ENCODE results near the gene LSS. TPM values are rescaled to one million over a fixed set of nuclear protein-coding genes. Genes with fewer than 3 reads are reported as not detected.
A peak's percentile ranks its signal among the peaks of the same experiment; 100 is the strongest.

The LSS gene
- total RNA-seq, 1 experiment from 2014 or later, result 41.3 TPM

DNA sequence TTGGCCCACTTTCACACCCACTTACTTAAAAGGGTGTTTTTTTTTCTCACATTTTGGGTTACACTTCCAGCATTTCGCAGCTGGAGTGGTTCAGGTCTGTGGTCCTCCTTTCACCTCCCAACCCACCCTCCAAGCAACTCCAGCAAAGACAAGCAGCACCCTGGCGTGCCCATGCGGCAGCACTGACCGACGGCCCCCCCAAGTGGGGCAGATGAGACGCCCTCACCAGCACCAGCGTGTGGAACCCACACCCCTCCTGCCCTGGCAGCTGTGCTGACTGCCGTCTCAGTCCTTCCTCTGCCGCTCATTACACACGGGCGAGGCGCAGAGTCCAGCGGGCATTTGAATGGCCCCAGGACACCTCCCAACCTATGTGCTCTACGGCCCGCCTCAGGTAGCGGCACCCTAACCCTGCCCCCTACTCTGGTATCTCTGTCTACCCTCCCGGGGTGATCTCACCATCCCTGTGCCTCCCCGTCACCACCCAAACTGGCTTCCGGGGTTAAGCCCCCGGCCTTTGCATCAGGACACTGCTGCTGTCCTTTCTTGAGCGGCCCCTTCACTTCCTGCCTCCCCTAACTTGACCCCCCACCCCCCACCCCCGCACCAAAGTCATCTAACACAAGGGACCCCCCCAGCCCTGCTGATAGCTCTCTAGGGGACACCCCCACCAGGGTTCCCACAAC is 10.9 kb downstream of the LSS start:
- no peak for DNase-seq

DNA sequence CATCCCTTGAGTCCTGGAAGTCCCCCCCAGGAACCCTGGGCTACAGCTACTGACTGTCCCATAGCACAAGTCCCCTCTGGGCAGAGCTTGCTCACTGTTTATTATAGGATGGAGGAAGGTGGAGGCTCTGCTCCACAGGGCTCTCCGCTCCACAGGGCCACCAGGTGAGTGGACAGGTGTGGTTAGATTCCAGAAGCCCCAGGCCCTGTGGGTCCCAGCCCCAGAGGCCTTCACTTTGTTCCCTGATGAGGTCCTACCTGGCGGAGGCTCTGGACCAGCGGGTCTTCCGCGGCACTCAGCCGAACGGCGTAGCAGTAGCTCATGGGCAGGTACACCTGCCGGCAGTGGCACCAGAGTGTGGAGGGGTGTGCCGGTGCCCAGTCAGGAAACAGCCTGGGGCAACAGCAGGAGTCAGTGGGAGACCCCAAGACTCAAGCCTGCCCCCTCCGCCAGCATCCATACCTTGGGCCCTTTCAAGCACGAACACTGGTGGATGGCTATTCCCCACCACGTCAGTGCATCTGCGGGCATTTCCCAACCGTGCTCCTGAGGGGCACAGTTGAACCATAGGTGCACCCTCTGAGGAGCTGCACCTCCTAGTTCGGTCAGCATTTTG is 12.3 kb downstream of the LSS start:
- no peak overlapping the region for H3K4me3 ChIP-seq
- no peaks in the 10 kb centered on the region for H3K27me3 ChIP-seq
- H3K4me1 ChIP-seq, result no peaks in the 10 kb centered on the region
- H3K36me3 ChIP-seq, result 0 out of 2 replicates have a peak, but pooled peaks cover 5% of the 10 kb centered on the region
- no peaks in the 10 kb centered on the region for H3K9me3 ChIP-seq (replicated peaks)
- no peak for DNase-seq
- H3K27ac ChIP-seq, result no peak overlapping the region

More for the DNA sequence above, 10.9 kb downstream of the LSS start:
- no peak overlapping the region for H3K27ac ChIP-seq
- no peaks in the 10 kb centered on the region for H3K9me3 ChIP-seq (replicated peaks)
- H3K36me3 ChIP-seq, result 0 out of 2 replicates have a peak, but pooled peaks cover 5% of the 10 kb centered on the region
- no peaks in the 10 kb centered on the region for H3K4me1 ChIP-seq
- H3K4me3 ChIP-seq, result no peak overlapping the region
- no peaks in the 10 kb centered on the region for H3K27me3 ChIP-seq

- no peak for DNase-seq
- Histone ChIP-seq H3K4me3 (no peak overlapping the region), H3K36me3 (0 out of 2 replicates have a peak, but pooled peaks cover 5% of the 10 kb centered on the region)
Measured at GRCh38 chr21:46215436-46216131, 13.0 kb downstream of the LSS start.

DNA sequence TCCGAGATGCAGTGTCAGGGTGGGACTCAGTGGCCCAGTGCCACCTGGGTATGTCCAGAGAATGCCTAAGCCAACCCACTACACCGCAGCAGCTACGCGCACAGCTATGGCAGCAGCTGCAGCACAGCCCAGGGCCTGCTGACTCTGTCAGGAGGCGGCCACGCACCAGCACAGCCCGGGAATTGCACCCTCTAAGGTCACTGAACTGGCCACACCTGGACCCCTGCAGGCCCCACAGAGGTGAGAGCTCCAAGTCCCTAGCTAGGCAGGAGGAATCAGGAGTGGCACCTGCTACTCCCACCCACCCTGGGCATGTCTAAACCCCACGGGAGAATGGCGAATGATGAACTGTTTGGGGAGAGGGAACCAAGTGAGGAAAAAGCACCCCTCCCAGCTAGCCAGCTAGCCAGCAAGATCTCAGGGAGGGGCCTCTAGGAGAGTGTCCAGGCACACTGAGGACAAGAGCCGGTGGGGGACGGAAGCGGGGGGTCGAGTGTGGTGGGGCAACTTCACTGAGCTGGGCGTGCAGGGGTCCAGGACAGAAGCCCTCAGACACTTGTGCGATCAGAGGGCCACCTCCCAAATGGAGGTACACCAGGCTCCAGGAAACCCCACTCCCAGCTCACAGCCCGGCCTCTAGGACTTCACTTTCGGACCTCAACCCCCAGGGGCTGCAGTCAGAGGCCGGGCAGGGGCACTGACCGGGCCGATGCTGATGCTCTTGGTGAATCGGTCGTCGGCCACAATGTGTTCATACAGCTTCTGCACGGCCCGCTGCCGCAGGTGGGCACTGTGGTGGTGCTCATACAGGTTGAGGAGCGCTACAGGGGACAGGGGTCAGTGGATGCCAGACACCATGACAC is 13.9 kb downstream of the LSS start:
- Histone ChIP-seq H3K9me3 (replicated peaks) (no peaks in the 10 kb centered on the region), H3K4me3 (no peak overlapping the region), H3K27me3 (no peaks in the 10 kb centered on the region), H3K36me3 (0 out of 2 replicates have a peak, but pooled peaks cover 2% of the 10 kb centered on the region), H3K4me1 (no peaks in the 10 kb centered on the region), H3K27ac (no peak overlapping the region)
- no peak for DNase-seq

More at GRCh38 chr21:46215436-46216131, 13.0 kb downstream of the LSS start:
- no peaks in the 10 kb centered on the region for H3K4me1 ChIP-seq
- H3K9me3 ChIP-seq (replicated peaks), result no peaks in the 10 kb centered on the region
- no peaks in the 10 kb centered on the region for H3K27me3 ChIP-seq
- no peak overlapping the region for H3K27ac ChIP-seq

DNA sequence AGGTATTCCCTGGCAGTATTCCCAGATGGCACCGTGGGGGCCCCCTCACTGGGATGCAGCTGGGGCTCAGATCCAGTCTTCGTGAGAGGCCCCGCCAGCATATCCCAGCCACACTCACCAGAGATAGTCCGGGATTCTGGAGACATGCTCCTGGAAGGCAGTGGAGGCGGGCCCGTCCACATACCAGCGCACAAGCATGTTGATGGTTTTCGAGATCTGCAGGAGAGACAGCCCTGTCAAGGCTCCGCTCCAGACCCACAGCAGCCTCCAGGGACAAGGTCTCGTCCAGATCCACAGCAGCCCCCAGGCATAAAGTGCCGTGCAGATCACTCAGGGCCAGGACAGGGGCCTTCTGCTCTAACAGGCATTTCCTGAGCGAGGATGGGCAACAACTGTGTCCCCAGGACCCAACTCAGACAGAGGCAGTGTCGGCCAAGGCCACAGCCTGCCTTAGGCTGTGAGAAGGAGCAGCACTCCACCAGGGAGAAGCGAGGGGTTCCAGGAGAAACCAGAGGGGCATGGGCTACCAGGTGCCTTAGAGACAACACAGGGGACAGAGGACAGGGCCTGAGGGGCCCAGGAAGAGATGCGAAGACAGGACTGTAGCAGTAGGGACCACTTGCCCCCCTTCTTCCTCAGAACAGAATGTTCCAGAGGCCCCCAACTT is 14.8 kb downstream of the LSS start:
- no peak for DNase-seq
- Histone ChIP-seq H3K4me1 (peaks cover 1% of the 10 kb centered on the region), H3K27me3 (no peaks in the 10 kb centered on the region), H3K9me3 (replicated peaks) (no peaks in the 10 kb centered on the region), H3K4me3 (no peak overlapping the region), H3K27ac (no peak overlapping the region), H3K36me3 (no peaks in the 10 kb centered on the region)

DNA sequence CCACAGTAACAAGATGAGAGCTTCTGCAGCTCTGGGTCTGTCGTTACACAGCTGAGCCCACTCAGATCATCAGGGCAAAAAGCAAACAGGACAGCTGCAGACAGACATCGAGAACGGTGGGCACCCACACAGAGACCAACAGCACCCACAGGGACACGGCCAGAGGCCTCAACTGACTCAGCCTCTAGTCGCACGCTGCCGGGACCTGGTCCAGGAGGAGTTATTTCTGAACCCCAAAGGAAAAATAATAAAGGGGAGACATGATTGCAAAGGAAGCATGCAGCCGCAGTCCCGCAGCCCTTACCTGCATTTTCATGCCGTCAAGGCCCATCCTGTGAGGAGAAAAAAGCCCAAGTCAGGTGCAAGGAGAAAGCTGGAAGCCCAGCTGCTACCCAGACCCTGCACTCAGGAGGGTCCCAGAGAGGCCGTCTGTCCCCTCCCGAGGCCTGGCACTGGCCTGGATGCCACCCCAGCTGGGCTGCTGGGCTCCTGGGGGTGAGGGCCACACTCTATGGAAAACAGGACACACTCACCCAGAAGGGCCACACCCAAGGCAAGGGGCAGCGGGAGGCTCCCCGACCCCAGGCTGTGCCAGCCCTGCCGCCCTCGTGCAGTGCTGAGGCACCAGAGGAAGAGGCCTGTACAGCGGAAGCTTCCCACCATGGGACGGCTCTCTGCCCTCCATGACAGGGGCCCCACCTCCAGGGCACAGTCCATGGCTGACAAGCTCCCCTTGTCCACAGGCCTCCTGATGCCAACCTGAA is 15.7 kb downstream of the LSS start:
- DNase-seq, result no peak
- H3K4me1 ChIP-seq, result peaks cover 10% of the 10 kb centered on the region
- H3K36me3 ChIP-seq, result no peaks in the 10 kb centered on the region
- H3K27me3 ChIP-seq, result no peaks in the 10 kb centered on the region
- H3K4me3 ChIP-seq, result no peak overlapping the region
- H3K9me3 ChIP-seq (replicated peaks), result no peaks in the 10 kb centered on the region
- H3K27ac ChIP-seq, result no peak overlapping the region

GRCh38 chr21:46211786-46212720 is 16.5 kb downstream of the LSS start:
- no peak for DNase-seq
- Histone ChIP-seq H3K9me3 (replicated peaks) (no peaks in the 10 kb centered on the region), H3K4me3 (no peak overlapping the region), H3K27me3 (no peaks in the 10 kb centered on the region), H3K36me3 (no peaks in the 10 kb centered on the region; the same call in 1 of the 2 replicates), H3K4me1 (peaks cover 18% of the 10 kb centered on the region), H3K27ac (no peak overlapping the region)

DNA sequence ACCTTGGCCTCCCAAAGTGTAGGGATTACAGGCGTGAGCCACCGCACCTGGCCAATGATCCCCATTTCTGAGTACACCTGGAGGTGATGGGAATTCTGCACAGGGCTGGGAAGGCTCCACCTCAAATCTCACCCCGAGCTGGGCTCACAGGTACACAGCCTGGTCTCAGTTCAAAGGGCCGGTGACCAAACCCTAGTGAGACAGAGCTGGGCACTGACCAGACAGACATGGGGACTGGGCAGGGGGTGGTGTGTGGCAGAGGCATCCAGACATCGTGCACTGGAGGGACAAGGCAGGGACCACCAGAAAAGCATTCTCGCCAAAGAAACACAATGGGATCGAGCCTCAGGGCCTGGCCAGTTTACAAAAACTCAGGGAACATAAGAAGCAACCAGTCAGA is 17.2 kb downstream of the LSS start:
- H3K27ac ChIP-seq, result no peak overlapping the region
- H3K27me3 ChIP-seq, result no peaks in the 10 kb centered on the region
- H3K4me3 ChIP-seq, result no peak overlapping the region
- H3K36me3 ChIP-seq, result no peaks in the 10 kb centered on the region; the same call in 1 of the 2 replicates
- no peak for DNase-seq
- H3K4me1 ChIP-seq, result peaks cover 19% of the 10 kb centered on the region
- H3K9me3 ChIP-seq (replicated peaks), result no peaks in the 10 kb centered on the region

- no peaks in the 10 kb centered on the region for H3K27me3 ChIP-seq
- no peaks in the 10 kb centered on the region for H3K9me3 ChIP-seq (replicated peaks)
- H3K4me1 ChIP-seq, result peaks cover 19% of the 10 kb centered on the region
- no peak overlapping the region for H3K27ac ChIP-seq
- no peaks in the 10 kb centered on the region; the same call in 1 of the 2 replicates for H3K36me3 ChIP-seq
- H3K4me3 ChIP-seq, result no peak overlapping the region
- DNase-seq, result no peak
Measured at GRCh38 chr21:46210378-46211136, 18.0 kb downstream of the LSS start.

DNA sequence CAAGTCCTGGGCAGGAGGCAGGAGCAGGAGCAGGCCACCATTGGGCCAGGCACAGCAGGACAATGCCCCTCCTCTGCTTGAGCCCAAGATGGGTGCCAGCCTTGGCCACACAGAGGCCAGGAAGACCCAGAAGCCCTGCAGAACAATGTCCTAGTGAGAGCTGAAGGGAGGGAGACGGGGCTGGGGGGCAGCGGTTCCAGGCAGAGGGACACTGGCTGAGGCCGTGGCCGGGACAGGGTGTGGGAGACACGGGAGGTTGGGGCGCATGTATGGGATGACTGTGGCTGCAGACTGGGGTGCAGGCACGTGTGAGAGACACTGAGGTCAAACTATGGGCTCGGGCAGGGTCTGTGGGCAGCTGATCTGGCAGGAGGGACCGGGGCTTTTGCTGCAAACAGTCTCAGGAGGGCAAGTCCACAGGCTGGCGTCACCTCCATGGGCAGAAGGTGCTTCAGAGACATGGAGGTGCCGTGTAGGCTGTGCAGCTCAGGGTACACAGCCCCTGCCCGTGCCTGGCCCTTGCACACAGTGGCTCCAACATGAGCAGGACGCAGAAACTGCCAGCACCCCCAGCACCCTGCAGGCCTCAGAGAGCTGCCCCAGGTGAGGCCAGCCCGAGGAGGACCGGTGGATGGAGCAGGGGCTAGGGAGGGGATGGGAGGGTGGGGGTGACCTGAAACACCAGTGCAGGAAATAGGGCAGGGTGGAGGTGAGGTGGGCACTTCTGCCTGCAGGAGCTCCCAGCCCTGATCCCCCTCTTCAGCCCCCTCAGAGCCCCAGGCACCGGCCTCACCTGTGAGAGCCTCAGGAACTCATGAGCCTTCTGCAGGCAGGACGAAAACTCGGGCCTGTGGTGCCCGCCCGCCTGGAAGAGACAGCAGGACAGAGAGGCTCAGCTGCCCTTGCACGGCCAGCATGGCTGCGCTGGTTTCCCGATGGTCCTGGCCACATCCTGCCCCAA is 19.5 kb downstream of the LSS start:
- H3K4me1 ChIP-seq, result peaks cover 19% of the 10 kb centered on the region
- peak overlapping the region; percentile 80 for H3K27ac ChIP-seq
- H3K4me3 ChIP-seq, result no peak overlapping the region
- H3K9me3 ChIP-seq (replicated peaks), result no peaks in the 10 kb centered on the region
- no peak for DNase-seq
- no peaks in the 10 kb centered on the region for H3K27me3 ChIP-seq
- peaks cover 3% of the 10 kb centered on the region; the same call in 1 of the 2 replicates for H3K36me3 ChIP-seq

DNA sequence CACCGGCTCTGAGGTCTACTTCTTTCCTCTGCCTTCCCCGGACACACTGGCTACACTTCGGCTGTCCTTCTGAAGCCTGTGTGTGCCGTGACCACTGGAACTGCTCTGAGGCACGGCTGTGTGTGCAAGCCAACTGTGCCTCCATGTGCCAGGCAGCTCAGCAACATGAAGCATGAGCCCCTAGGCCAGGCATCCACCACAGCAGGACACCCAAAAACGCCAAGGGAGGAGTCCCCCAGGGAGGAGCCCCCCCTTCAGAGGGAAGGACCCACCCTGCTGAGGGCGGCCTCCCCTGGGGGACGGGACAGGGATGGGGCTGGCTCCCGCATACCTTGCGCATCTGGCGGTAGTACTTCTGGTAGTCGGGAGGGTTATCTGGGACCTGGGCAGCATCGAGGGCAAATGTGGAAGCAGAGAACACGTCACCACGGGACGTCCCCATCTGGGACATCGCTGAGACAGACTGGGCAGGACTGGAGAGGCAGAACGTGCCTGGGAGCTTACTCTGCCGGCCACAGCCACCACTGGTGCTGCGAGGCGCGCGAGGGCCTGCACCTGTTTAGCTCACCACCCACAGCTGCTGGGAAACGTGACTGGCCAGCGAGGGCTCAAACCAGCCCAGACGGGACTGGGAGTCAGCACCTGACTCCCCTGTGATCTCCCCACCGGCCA is 20.5 kb downstream of the LSS start:
- Histone ChIP-seq H3K4me3 (no peak overlapping the region), H3K9me3 (replicated peaks) (no peaks in the 10 kb centered on the region), H3K27ac (peak overlapping the region; percentile 80), H3K36me3 (peaks cover 3% of the 10 kb centered on the region; the same call in 1 of the 2 replicates), H3K4me1 (peaks cover 19% of the 10 kb centered on the region), H3K27me3 (no peaks in the 10 kb centered on the region)
- DNase-seq, result peak; percentile 61 to 70
